Right lobe of liver (tissue), 6 donors: ENCODE data around the gene CYB561A3. TPM values are rescaled to one million over a fixed set of nuclear protein-coding genes. Genes with fewer than 3 reads are reported as not detected.

ENCODE experiments used
- ATAC-seq, 4 donors: fragments of 200-7000 bp; cut with Tn5 transposase; one replicate each; pipeline ENCODE4 v1.9.1; 2020; ENCODE audit warnings: mild to moderate bottlenecking in 4 of 4, moderate library complexity in 4 of 4
- DNase-seq, 3 donors: peaks; one replicate each; pipeline ENCODE4 v3.0.0-alpha.2; 2020
- H3K27ac ChIP-seq, 3 donors: fragments of 200-600 bp; one replicate each; pipeline ENCODE4 v1.8.0; 2022
- H3K27me3 ChIP-seq, 2 donors: fragments of 200-600 bp; one replicate each; pipeline ENCODE4 v1.8.0; 2022
- H3K36me3 ChIP-seq, 4 donors: fragments of 200-600 bp; sonication (generic) in 1 of 4; one replicate each; pipeline versions ENCODE4 v1.5.1 to v1.8.0; 2017 to 2022; ENCODE audit warnings: control low read depth in 1 of 4
- H3K4me1 ChIP-seq, 4 donors: fragments of 200-600 bp; sonication (generic) in 1 of 4; one replicate each; pipeline versions ENCODE4 v1.5.1 to v1.8.0; 2017 to 2022; ENCODE audit warnings: control low read depth in 1 of 4
- H3K4me3 ChIP-seq, 3 donors: fragments of 200-600 bp; one replicate each; pipeline ENCODE4 v1.8.0; 2022
- H3K9me3 ChIP-seq, 4 donors: fragments of 200-600 bp; sonication (generic) in 1 of 4; one replicate each; pipeline versions ENCODE4 v1.5.1 to v1.8.0; 2017 to 2022; ENCODE audit warnings: control low read depth in 1 of 4
- CTCF ChIP-seq, 4 donors: fragments of 200-600 bp in 3 of 4; fragments of 450-650 bp in 1 of 4; IDR thresholded peaks; one replicate each; pipeline versions ENCODE4 v1.5.1 to v1.8.0; 2016 to 2022; ENCODE audit warnings: antibody characterized with exemption in 4 of 4, mild to moderate bottlenecking in 2 of 4
- POLR2A ChIP-seq: fragments of 450-650 bp; IDR thresholded peaks from one replicate; pipeline ENCODE4 v1.6.1; 2017; ENCODE audit warnings: antibody characterized with exemption, mild to moderate bottlenecking
- WGBS: methylation state at CpG from one replicate; pipeline ENCODE4 v1.1.6; 2018; ENCODE audit warnings: low coverage, low lambda C conversion rate; ENCODE audit not compliant: insufficient coverage; ENCODE audit errors: missing lambda C conversion rate; 5-methylcytosine and 5-hydroxymethylcytosine counted together
- intact Hi-C, 2 donors: fragments of 100-400 bp; cut with DNase I; formaldehyde crosslinking; loops; one replicate each; pipeline versions ENCODE4 v1.11.2 to v1.14.1; 2022
- total RNA-seq, 6 experiments: library from RNA; depleted of rRNA in 2 of 6; stranded (reverse); fragments of >200 nt in 2 of 6; fragmentation: NEBNext Ultra II Directional in 3 of 6; extraction: Animal tissue kit (Norgen Biotek cat#: 25700) in 3 of 6; gene quantifications; one replicate each; pipeline versions ENCODE4 v1.1.0 to v1.2.4, GENCODE V29; 2016 to 2023
- donor health status: DM: no; HTN: yes; CAD: no.
- donor health status: DM: no; HTN: no; CAD: no.
- donor health status: DM: no; HTN: no; CAD: no.
- donor health status: DM: no; HTN: yes; CAD: no.
- donor health status: DM: no; HTN: yes; CAD: no.

Gene CYB561A3
- total RNA-seq, 6 experiments from 2014 or later, result 25.6 to 41.8 (median 35.2) TPM

- H3K36me3 ChIP-seq, result peaks cover 5 to 70% (median 37%) of the 10 kb centered on the region in 4 donors
- no peak overlapping the region for H3K4me3 ChIP-seq
- H3K27me3 ChIP-seq, result no peaks in the 10 kb centered on the region
- intact Hi-C loops, result no loop called here
- DNase-seq, result no peak
- H3K9me3 ChIP-seq, result no peaks in the 10 kb centered on the region
- no peak overlapping the region for H3K27ac ChIP-seq
- no peak for ATAC-seq
- peaks cover 0 to 14% (median 5%) of the 10 kb centered on the region in 4 donors for H3K4me1 ChIP-seq
- no peak for TF ChIP-seq CTCF (IDR thresholded peaks at IDR 0.05)
- TF ChIP-seq POLR2A, result no peak
These were observed 34.0 kb downstream of the CYB561A3 start for GRCh38 chr11:61327669-61328071.

GRCh38 chr11:61325649-61326414, 35.9 kb downstream of the CYB561A3 start:
- Histone ChIP-seq H3K9me3 (no peaks in the 10 kb centered on the region), H3K36me3 (peaks cover 13 to 88% (median 47%) of the 10 kb centered on the region in 4 donors), H3K27ac (no peak overlapping the region), H3K4me1 (no peaks in the 10 kb centered on the region), H3K4me3 (no peak overlapping the region), H3K27me3 (no peaks in the 10 kb centered on the region)
- TF ChIP-seq POLR2A (no peak), CTCF (IDR thresholded peaks at IDR 0.05) (no peak)
- no peak for DNase-seq
- ATAC-seq, result peak in 2 of 4 donors; percentile 34 to 78
- intact Hi-C loops, result no loop called here
- WGBS, result 100% methylated on average over 1 of the region's 2 CpGs

- H3K27me3 ChIP-seq, result no peaks in the 10 kb centered on the region
- no peak for DNase-seq
- H3K4me3 ChIP-seq, result no peak overlapping the region
- H3K9me3 ChIP-seq, result no peaks in the 10 kb centered on the region
- peak in 1 of 4 donors; percentile 73 for ATAC-seq
- TF ChIP-seq POLR2A (no peak), CTCF (IDR thresholded peaks at IDR 0.05) (no peak)
- intact Hi-C loops, result no loop called here
- no peaks in the 10 kb centered on the region for H3K4me1 ChIP-seq
- 63% methylated on average over 2 of the region's 2 CpGs for WGBS
- peaks cover 6 to 83% (median 52%) of the 10 kb centered on the region in 4 donors for H3K36me3 ChIP-seq
- H3K27ac ChIP-seq, result no peak overlapping the region
These were observed 46.4 kb downstream of the CYB561A3 start for GRCh38 chr11:61315260-61315659.

- TF ChIP-seq CTCF (IDR thresholded peaks at IDR 0.05) (no peak), POLR2A (no peak)
- 88% methylated on average over 7 of the region's 8 CpGs for WGBS
- ATAC-seq (no peak), DNase-seq (no peak)
- Histone ChIP-seq H3K9me3 (no peaks in the 10 kb centered on the region), H3K27ac (no peak overlapping the region), H3K4me1 (no peaks in the 10 kb centered on the region), H3K27me3 (no peaks in the 10 kb centered on the region), H3K36me3 (peaks cover 16 to 100% (median 53%) of the 10 kb centered on the region in 4 donors), H3K4me3 (no peak overlapping the region)
- intact Hi-C loops, result no loop called here
These were observed 50.9 kb downstream of the CYB561A3 start for GRCh38 chr11:61310749-61311148.
